BE2C (cell line): Measurements from ENCODE around the gene DRICH1.
A peak's percentile ranks its signal among the peaks of the same experiment; 100 is the strongest.
"Not testable (repeated sequence)": the region's sequence is repeated elsewhere in the genome, so short reads cannot be mapped to it uniquely, and the experiment has no call there.

ENCODE experiments used
- DNase-seq: peaks from one replicate; pipeline ENCODE4 v3.0.0-alpha.2; 2020
- H3K27me3 ChIP-seq: fragments of 250-450 bp; sonication (Bioruptor Pico); 2 replicates; pipeline ENCODE4 v1.5.1; 2020; ENCODE audit warnings: mild to moderate bottlenecking
- H3K36me3 ChIP-seq: fragments of 250-450 bp; sonication (Bioruptor Pico); 2 replicates; pipeline ENCODE4 v1.5.1; 2020; ENCODE audit warnings: mild to moderate bottlenecking
- H3K4me1 ChIP-seq: fragments of 250-450 bp; sonication (Bioruptor Pico); 2 replicates; pipeline ENCODE4 v1.5.1; 2020
- H3K4me3 ChIP-seq: 2 replicates; pipeline ENCODE4 v1.5.1; 2011; ENCODE audit warnings: low read depth, low read length
- H3K9me3 ChIP-seq: fragments of 250-450 bp; sonication (Bioruptor Pico); 2 replicates; pipeline ENCODE4 v1.5.1; 2020
- TF ChIP-seq, protein P1 (sequence below): IDR thresholded peaks from 2 replicates; pipeline ENCODE4 v1.5.1; 2012; ENCODE audit warnings: mild to moderate bottlenecking, low read depth, low read length

DRICH1 gene

DNA sequence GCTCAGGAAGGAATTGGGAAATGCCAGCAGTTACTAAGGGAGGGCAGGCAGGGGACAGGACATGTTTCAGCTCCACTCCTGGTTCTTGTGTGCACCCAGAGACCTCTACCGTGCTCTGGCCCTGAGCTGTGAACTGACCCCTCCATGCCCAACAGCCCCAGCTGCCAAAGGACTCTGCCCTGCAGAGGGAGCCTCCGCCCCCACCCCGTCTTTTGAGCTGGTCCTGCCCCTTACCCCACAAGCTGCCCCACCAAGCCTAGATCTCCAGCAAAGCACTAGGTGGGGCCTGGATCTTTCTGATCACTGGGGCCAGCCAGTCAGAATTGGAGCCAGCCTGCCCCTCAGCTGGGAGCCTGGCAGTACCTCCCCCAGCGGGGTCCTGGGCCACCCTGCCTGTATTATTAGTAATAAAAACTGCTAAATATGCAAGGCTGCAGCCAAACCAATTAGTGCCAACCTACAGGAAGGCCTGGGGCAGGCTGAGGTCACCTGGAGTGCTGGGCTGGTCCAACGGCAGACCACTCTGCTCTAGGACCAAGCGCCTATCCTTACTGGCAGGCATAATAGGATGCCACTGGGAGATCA, 23.9 kb upstream of the DRICH1 start:
- Histone ChIP-seq H3K36me3 (peaks cover 3% of the 10 kb centered on the region; the same call in 1 of the 2 replicates), H3K27me3 (no peaks in the 10 kb centered on the region), H3K9me3 (no peaks in the 10 kb centered on the region), H3K4me1 (no peaks in the 10 kb centered on the region), H3K4me3 (no peak overlapping the region)
- TF ChIP-seq, protein P1, sequence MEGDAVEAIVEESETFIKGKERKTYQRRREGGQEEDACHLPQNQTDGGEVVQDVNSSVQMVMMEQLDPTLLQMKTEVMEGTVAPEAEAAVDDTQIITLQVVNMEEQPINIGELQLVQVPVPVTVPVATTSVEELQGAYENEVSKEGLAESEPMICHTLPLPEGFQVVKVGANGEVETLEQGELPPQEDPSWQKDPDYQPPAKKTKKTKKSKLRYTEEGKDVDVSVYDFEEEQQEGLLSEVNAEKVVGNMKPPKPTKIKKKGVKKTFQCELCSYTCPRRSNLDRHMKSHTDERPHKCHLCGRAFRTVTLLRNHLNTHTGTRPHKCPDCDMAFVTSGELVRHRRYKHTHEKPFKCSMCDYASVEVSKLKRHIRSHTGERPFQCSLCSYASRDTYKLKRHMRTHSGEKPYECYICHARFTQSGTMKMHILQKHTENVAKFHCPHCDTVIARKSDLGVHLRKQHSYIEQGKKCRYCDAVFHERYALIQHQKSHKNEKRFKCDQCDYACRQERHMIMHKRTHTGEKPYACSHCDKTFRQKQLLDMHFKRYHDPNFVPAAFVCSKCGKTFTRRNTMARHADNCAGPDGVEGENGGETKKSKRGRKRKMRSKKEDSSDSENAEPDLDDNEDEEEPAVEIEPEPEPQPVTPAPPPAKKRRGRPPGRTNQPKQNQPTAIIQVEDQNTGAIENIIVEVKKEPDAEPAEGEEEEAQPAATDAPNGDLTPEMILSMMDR, result no peak
- no peak for DNase-seq

GRCh38 chr22:23652711-23653110, 20.6 kb upstream of the DRICH1 start:
- Histone ChIP-seq H3K36me3 (no peaks in the 10 kb centered on the region), H3K27me3 (no peaks in the 10 kb centered on the region), H3K4me1 (no peaks in the 10 kb centered on the region), H3K4me3 (no peak overlapping the region), H3K9me3 (no peaks in the 10 kb centered on the region)
- DNase-seq, result no peak
- TF ChIP-seq, protein P1, result no peak

DNA sequence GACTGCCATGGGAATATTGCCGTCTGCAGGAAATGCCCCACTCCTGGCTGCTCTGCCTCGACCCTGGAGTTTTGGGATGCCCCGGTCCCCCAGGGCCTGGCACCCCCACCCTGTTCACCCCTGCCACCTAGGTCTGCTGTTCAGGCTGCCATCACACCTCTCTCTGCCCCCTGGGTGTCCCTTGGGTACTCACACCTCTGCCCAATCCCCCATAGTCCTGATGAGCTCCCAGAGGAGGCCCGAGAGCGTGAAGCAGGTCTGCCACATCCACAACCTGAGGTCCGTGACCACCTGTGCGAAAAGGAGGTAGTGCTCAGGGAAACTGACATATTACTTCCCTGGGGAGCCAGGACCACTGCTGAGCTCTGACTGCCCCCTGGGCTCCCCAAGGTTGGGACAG, 20.2 kb upstream of the DRICH1 start:
- Histone ChIP-seq H3K27me3 (no peaks in the 10 kb centered on the region), H3K4me1 (no peaks in the 10 kb centered on the region), H3K9me3 (no peaks in the 10 kb centered on the region), H3K36me3 (no peaks in the 10 kb centered on the region), H3K4me3 (no peak overlapping the region)
- TF ChIP-seq, protein P1, result no peak
- DNase-seq, result no peak

DNA sequence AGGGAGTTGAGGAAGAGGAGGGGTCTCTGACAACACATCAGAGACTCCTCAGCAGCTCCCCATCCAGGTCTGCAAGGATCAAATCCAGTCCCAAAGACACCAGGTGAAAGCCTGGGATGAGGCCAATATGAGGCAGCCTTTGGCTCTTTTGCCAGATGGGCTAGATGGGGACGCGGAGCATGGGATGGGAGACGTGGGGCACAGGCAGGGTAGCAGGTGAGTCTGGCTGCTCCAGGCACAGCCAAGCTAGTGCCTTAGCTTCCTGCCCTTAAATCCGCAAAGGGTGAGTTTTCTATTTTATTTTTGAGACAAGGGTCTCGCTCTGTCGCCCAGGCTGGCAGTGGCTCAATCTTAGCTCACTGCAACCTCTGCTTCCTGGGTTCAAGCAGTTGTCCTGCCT, 19.6 kb upstream of the DRICH1 start:
- no peak for DNase-seq
- H3K4me3 ChIP-seq, result no peak overlapping the region
- H3K36me3 ChIP-seq, result no peaks in the 10 kb centered on the region
- H3K27me3 ChIP-seq, result no peaks in the 10 kb centered on the region
- H3K4me1 ChIP-seq, result no peaks in the 10 kb centered on the region
- TF ChIP-seq, protein P1, result no peak
- no peaks in the 10 kb centered on the region for H3K9me3 ChIP-seq

DNA sequence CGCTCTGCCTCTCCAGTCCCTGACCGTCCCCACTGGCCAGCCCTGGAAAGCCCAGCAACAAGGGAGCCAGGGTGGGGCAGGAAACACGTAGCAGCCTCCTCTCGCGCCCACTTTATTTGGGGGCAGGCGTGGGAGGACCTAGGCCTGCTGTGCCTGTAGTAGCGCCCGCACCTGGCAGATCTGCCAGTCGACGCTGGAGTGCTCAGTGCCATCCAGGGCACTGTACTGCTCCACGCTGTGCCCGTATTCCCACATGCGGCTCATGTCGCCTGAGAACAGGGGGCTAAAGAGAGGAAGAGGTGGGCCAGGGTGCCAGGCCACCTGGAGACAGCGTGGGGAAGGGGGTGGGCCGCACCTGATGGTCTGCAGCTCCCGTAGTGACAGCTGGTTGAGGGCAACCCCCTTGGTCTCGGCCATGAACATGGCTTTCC, 17.0 kb upstream of the DRICH1 start:
- no peaks in the 10 kb centered on the region for H3K9me3 ChIP-seq
- no peak overlapping the region for H3K4me3 ChIP-seq
- TF ChIP-seq, protein P1, result no peak
- no peak for DNase-seq
- no peaks in the 10 kb centered on the region for H3K4me1 ChIP-seq
- no peaks in the 10 kb centered on the region for H3K27me3 ChIP-seq
- no peaks in the 10 kb centered on the region for H3K36me3 ChIP-seq

- not testable (repeated sequence) for H3K9me3 ChIP-seq, H3K4me3 ChIP-seq, DNase-seq, H3K4me1 ChIP-seq, H3K27me3 ChIP-seq, H3K36me3 ChIP-seq
These were observed 14.4 kb upstream of the DRICH1 start for GRCh38 chr22:23646526-23646925.

DNA sequence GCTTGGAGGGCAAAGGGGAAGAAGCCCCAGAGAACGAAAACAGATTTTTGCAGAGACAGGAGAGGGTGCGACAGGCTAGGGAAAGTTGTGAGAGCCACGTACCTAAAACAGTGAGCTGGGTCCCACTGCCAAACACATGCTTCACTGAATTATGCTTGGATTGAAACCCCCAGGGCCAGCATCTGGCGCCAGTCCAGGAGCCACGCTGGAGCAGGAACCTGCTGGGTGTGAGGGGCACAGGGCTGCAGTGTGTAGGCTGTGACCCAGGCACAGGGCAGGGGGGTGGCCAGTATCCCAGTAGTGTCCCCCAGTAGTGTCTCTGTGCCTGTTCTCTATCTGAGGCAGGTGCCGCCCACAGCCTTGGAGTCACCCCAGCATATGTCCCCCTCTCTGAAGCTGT, 8.1 kb upstream of the DRICH1 start:
- H3K4me1 ChIP-seq, H3K4me3 ChIP-seq, H3K9me3 ChIP-seq, H3K36me3 ChIP-seq, H3K27me3 ChIP-seq: not testable (repeated sequence)
- peak; percentile 65 for DNase-seq
